ENCODE measurements around the gene PCK1.

PCK1 gene

DNA sequence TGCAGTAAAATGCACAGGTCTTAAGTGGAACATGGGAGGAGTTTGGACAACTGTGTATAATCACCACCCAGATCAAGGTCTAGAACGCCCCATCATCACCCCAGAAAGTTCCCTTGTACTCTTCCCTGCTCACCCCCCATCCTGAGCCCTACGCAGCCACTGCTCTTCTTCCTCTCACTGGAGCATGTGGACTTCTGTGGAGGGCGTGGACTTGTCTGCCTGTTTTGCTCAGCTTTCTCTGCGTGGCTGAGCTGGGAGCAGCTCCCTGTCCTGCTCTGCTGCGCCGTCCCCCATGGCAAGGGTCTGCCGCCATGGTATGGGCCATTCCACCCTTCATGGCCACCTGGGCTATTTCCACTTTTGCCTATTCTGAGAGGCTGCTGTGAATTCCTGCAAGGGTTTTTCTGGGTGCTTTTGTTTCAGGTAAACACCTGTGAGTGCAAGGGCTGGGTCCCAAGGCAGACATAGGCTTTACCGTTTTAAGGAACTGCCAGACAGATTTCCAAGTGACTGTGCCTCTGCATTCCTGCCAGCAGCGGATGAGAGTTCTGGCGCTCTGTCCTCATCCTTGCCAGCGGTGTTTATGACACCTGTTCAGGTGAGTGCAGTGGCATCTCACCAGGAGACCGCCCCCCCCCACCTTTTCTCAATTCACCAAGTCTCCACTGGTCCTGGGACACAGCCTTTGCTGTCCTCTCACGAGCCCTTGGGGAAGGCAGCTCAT lies 19.7 kb downstream of the PCK1 start:
- ChIA-PET POLR2A (no interaction called here), CTCF (interaction anchor here (8.5 kb wide), 1 partner anchor 14 kb away, joined by 56 read pairs; no protein-coding TSS in a partner anchor)
- no peak overlapping the region for H3K4me3 ChIP-seq (ENCODE audit: low read depth, low read length)
- TF ChIP-seq, protein P1, sequence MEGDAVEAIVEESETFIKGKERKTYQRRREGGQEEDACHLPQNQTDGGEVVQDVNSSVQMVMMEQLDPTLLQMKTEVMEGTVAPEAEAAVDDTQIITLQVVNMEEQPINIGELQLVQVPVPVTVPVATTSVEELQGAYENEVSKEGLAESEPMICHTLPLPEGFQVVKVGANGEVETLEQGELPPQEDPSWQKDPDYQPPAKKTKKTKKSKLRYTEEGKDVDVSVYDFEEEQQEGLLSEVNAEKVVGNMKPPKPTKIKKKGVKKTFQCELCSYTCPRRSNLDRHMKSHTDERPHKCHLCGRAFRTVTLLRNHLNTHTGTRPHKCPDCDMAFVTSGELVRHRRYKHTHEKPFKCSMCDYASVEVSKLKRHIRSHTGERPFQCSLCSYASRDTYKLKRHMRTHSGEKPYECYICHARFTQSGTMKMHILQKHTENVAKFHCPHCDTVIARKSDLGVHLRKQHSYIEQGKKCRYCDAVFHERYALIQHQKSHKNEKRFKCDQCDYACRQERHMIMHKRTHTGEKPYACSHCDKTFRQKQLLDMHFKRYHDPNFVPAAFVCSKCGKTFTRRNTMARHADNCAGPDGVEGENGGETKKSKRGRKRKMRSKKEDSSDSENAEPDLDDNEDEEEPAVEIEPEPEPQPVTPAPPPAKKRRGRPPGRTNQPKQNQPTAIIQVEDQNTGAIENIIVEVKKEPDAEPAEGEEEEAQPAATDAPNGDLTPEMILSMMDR (IDR thresholded peaks at IDR 0.05; ENCODE audit: insufficient read depth, low read length, missing control alignments), result no peak
- no peak for DNase-seq (ENCODE audit: low read depth, low spot score)

DNA sequence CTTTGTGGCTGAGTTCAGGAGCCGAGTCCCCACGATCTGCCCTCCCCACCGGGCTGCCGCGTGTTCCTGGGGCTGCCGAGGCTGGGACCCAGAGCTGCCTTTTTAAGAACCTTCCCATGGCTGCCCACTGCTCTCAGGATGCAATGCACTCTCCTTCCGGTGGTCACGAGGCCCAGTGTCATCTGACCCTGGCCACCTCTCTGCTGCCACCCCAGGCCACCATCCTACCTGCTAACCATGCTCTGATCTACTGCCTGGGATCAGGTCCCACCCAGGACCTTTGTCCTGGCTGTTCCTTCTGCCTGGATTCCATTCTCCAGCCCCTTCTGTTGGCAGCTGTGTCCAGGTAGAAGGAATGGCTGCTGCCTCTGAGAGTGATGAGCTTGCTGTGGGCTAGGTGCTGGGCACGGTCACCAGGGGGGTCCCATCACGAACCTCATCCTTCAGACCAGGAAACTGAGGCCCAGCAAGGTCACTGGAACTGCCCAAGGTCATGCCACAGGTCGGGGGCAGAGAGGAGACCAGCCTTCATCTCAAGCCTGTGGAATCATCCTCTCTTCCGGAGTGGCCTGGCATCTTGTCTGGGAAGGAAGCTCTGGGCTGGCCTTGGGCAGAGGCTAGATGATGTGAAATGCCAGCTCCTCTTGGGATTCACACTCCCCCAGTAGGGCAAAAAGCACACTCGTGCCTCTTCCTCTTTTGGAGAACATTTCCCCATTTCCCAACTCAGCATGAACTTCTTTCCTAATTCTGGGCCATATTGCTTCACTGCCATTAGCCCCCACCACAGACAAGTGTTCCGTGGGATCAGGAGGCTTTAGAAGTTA lies 20.5 kb downstream of the PCK1 start:
- TF ChIP-seq, protein P1 (IDR thresholded peaks at IDR 0.05; ENCODE audit: insufficient read depth, low read length, missing control alignments), result no peak
- ChIA-PET CTCF (interaction anchor here (8.5 kb wide), 1 partner anchor 14 kb away, joined by 56 read pairs; no protein-coding TSS in a partner anchor), POLR2A (no interaction called here)

DNA sequence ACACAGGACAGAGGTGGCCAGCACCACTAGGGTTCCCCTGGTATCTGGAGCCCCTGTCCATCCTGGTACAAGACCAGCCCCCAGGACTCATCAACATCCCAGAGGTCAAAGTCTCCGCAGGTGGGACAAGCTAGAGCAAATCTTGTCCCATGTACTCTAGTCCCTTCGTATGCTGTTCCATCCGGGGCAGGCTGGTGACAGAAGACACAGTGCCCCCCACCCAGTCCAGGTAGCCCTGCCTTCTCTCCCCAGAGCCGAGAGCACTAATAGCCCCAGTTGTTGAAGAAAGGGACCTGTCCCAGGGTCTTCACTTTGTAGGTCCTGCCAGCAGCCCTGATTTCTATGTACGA lies 21.1 kb downstream of the PCK1 start:
- ChIA-PET POLR2A (no interaction called here), CTCF (interaction anchor here (1.3 to 8.5 kb wide), 2 partner anchors 13 to 69 kb away, joined by 4 to 56 read pairs; no protein-coding TSS in a partner anchor)
- TF ChIP-seq, protein P1 (IDR thresholded peaks at IDR 0.05; ENCODE audit: insufficient read depth, low read length, missing control alignments), result no peak
- no peak overlapping the region for H3K4me3 ChIP-seq (ENCODE audit: low read depth, low read length)
- DNase-seq (ENCODE audit: low read depth, low spot score), result no peak

More for the DNA sequence above, 20.5 kb downstream of the PCK1 start:
- no peak for DNase-seq (ENCODE audit: low read depth, low spot score)
- no peak overlapping the region for H3K4me3 ChIP-seq (ENCODE audit: low read depth, low read length)

DNA sequence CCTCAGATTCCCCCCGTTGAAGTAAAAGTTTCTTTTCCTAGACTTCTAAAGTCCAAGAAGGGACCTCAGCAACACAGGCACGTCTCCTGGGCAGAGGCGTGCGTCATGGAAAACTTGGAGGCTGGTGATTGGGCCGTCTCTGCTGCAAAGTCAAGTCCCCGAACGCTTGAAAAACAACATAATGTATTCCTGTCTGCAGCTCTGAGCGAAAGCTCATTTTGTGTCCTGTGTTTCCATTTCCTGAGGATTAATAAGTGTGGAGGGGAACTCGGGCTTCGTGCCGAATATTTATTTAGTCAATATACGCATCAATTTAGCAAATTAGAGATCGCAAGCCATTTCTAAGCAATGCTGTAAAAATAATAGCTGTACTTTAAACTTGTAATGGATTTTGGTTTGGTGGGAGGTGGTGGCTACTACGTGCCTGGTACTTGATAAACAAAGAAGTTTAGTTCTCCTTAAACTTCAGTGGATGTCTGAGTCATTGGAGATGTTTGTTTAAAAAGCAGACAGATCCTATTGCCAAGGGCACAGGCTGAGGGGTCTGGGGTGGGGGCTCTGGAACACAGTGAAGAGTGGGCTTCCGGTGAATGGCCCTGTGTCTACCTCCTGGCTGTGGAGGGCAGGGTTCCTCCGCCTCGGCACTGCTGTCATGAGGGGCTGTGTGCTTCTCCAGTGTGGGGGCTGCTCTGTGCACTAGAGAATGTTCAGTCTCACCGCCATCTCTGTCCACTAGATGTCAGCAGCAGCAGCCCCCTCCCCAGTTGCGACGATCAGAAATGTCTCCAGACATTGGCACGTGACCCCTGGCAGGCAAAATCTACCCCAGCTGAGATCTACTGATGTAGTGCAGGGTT lies 21.8 kb downstream of the PCK1 start:
- no peak overlapping the region for H3K4me3 ChIP-seq (ENCODE audit: low read depth, low read length)
- ChIA-PET POLR2A (no interaction called here), CTCF (interaction anchor here (0.6 to 8.5 kb wide), 3 partner anchors 12 to 69 kb away, joined by 3 to 56 read pairs (median 4); no protein-coding TSS in a partner anchor)
- TF ChIP-seq, protein P1 (IDR thresholded peaks at IDR 0.05; ENCODE audit: insufficient read depth, low read length, missing control alignments), result peak; percentile 7
- DNase-seq (ENCODE audit: low read depth, low spot score), result no peak

DNA sequence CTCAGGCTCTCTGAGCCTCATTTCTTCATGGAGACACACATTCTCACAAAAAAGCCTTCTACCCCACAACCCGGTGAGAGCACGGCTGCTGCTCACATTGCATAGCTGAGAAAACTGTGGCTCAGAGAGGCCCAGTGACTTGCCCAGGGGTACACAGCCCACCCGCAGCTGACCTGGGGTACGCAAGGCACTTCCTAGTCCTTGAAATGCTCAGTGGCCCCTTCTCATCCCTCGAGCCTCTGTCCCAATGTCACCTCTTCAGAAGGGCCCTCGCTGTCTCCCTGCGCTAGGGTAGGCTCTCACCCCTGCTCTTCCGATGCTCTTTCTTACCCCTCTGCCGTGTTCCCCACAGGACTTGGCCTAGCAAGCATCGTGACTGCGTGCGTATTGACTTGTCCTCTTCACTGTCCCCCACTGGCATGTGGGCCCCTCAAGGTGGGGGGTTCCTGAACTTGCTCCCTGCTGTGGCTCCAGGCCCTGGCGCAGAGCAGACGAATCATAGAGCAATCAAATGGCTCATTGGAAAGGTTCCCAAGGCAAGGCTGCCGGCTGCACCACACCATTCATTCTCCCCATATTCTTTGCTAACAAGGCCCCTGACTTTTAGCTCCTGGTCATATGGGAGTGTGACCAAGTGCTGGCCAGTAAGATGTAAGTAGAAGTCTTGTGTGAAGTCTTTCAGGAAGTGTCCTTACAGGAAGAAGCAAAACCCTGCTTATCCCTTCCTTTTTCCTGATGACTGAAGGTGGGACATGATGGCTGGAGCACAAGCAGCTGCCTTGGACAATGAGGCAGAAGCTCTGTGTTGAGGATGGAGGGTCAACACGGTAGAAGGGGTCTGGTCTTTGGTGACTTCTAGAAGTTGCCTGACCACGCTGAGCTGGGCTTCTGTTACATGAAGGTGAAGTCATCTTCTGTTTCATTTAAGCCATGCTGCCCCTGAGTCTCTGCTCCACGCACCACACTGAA lies 22.7 kb downstream of the PCK1 start:
- CTCF ChIA-PET, result interaction anchor here (0.6 to 8.5 kb wide), 3 partner anchors 11 to 70 kb away, joined by 3 to 56 read pairs (median 4); no protein-coding TSS in a partner anchor

More for the DNA sequence above, 22.7 kb downstream of the PCK1 start:
- TF ChIP-seq, protein P1 (IDR thresholded peaks at IDR 0.05; ENCODE audit: insufficient read depth, low read length, missing control alignments), result no peak
- H3K4me3 ChIP-seq (ENCODE audit: low read depth, low read length), result no peak overlapping the region
- DNase-seq (ENCODE audit: low read depth, low spot score), result no peak
- POLR2A ChIA-PET, result no interaction called here

All from AG04449 (cell line).